ENCODE measurements around the gene KMT2E.

Gene KMT2E

DNA sequence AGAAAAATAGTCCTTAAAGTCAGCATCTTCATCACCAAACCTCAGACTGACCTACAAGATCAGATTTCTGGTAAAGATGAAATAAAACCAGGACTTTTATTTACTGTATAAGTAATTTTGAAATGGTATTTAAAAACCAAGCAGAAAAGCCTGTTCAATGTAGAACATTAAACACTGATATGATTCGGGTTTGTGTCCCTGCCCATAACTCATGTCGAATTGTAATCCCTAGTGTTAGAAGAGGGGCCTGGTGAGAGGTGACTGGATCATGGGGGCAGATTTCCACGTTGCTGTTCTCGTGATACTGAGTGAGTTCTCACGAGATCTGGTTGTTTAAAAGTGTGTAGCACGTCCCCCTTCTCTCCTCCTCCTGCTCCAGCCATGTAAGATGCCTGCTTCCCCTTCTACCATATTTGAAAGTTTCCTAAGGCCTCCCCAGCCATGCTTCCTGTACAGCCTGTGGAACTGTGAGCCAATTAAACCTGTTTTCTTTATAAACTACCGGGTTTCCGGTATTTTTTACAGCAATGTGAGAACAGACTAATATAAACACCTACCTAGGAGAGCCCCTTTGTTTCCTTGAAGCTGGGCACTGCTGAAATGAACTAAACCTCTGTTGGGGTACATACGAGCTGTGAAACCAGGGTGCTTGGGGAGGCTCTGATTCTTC, 120.1 kb downstream of the KMT2E start:
- DNase-seq, result no peak

DNA sequence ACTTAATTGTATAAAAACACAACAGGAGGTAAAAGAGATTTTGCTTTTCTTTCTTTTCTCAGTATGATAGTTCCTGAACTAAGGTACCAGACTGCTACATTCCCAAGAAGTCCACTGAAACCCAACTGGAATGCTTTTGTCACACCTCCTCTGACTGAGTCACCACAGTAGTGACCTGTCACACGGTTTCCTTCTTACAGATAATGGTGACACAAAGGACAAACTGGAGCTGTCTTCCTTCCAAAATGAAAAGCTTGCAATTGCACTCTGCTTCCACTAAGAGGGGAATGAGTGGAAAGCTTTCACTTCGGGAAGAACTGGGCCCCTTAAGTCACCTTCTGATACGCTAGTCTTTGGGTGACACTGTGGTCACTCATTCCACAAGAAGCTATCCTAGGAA, 122.2 kb downstream of the KMT2E start:
- no peak for DNase-seq

DNA sequence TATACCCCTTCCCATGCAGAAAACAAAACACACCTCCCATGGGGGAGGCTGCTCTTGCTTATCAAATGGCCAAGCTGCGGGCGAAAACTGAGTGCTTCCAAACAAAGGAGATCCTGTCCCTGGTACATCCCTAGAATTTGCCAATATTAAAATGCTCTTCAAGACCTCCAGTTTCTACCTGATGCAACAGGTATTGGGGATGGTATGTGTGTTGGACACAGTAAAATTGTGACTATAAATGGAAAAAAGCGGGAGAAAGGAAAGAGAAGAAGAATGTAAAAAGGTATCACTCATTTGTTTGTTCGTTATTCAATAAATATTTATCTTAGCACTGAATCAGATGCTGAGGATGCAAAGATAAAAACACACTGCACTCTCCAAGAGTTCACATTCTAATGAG, 123.9 kb downstream of the KMT2E start:
- DNase-seq, result no peak

DNA sequence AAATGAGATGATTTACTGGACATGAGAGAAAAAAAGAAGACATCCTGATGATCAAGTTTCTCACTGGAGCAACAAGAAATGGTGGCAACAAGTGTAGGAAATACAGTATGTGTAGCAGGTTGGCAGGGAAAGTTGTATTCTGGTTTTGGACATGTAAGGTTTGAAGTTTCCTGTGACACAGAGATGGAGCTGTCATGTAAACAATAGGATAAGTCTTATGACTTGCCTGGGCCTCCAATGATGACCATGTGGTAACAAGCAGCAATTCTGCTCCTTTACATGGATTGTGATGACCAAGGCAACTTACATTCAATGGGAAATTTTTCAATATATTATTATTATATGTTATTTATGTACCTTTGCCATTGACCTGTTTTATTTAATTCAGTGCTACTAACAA, 125.4 kb downstream of the KMT2E start:
- no peak for DNase-seq

- no peak for DNase-seq
Measured at GRCh38 chr7:105141068-105141467, 127.1 kb downstream of the KMT2E start.

DNA sequence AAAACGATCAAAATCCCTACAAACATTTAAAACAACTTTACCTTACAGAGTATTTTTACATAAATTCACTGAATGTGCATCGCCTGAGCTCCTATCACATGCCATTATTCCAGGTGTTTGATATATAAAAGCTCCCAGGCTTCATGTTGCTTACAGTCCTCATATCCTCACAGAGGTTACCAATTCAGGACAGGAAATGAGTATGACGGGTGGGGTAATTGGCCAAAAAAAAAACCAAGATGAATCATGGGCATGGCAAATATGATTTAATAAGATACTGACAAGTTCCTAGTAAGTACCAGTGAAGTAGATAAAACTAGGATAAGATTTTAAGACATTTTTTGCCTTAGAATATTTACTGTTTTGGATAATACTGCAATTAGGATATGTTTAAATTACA, 135.8 kb downstream of the KMT2E start:
- no peak for DNase-seq

DNA sequence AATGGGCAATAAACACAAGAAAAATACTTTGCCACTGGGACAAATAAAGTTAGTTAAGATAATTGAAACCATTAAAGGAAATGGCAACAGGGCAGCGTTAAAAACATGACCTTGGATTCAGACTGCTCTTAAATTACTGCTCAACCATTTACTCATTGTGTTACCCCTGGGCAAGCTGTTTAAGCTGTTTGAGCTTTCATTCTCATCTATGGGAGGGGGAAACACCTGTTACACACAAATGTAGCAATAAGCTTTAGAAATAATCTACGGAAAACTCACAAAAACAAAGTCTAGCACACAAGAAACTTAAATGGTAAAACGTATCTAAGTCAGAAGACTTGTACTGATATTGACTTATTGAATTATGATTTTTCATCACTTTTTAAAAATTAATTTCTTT, 137.1 kb downstream of the KMT2E start:
- DNase-seq, result no peak

GRCh38 chr7:105153531-105153930, 139.5 kb downstream of the KMT2E start:
- no peak for DNase-seq

- DNase-seq, result no peak
Measured at GRCh38 chr7:105154084-105154483, 140.1 kb downstream of the KMT2E start.

GRCh38 chr7:105156731-105157130, 142.7 kb downstream of the KMT2E start:
- DNase-seq, result no peak

- no peak for DNase-seq
Measured at GRCh38 chr7:105157278-105157677, 143.3 kb downstream of the KMT2E start.

DNA sequence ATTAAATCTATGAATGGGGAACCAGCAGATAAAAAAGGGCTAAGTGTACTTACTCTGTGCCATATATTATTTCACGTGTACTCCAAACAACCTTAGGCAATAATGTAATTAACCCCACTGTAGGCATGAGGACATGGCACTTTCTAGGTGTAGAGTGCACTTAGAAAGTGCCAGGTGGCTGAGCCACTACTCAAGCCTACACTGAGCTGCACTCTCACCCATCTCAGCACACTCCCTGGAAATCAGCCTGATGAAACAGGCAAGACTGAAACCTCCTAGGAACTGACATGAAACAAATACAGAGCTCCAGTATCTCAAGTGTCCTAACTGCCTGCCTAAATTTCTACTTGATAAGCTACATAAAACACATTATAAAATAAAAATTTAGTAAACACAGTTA, 147.4 kb downstream of the KMT2E start:
- DNase-seq, result no peak

All from activated T-cell treated with anti-CD3 and anti-CD28 coated beads, Interleukin-2, amount 50 U/mL, for 1 hour (primary cell).